ENCODE measurements around the gene CACUL1.

Gene CACUL1

DNA sequence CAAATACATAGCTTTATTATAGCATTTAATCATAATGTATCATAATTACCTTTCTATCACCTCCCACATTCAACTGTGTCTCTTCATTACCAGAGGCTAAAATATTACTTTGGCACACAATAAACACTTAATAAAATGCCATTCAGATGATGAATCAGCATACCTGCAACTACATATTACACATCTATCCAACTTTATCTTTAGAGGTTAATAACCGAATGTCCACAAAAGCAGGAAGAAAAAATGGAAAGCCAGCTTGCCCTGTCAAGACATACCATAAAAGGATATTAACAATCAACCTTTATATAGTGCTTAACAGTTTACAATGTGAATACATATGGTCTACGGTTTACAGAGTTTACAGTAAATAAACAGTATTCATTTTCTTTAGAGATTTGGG, 12.7 kb downstream of the CACUL1 start:
- DNase-seq = no peak
- in situ Hi-C loops (cut with HindIII; ENCODE audit: low pct_ligation_motif_present, low pct_unique_long_range_greater_than_20kb, low sequenced_read_pairs) = no loop called here

DNA sequence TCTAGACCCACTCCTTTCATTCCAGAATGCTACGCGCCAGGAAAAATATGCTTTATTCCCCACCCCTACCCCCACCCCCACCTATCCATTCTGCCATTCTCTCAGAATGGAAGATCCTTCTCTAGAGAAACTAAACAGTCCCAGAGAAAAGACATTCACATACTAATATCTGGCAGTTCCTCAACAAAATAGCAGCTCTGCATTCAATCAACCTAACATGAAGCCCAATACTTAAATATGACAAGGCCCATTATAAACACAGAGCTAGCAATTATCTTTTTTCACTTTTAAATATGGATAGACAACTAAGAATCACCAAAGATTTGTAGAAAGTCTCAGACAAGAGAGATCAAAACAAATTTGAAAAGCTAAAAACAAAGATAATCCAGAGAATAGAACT, 16.4 kb downstream of the CACUL1 start:
- in situ Hi-C loops (cut with HindIII; ENCODE audit: low pct_ligation_motif_present, low pct_unique_long_range_greater_than_20kb, low sequenced_read_pairs) = no loop called here
- no peak for DNase-seq

DNA sequence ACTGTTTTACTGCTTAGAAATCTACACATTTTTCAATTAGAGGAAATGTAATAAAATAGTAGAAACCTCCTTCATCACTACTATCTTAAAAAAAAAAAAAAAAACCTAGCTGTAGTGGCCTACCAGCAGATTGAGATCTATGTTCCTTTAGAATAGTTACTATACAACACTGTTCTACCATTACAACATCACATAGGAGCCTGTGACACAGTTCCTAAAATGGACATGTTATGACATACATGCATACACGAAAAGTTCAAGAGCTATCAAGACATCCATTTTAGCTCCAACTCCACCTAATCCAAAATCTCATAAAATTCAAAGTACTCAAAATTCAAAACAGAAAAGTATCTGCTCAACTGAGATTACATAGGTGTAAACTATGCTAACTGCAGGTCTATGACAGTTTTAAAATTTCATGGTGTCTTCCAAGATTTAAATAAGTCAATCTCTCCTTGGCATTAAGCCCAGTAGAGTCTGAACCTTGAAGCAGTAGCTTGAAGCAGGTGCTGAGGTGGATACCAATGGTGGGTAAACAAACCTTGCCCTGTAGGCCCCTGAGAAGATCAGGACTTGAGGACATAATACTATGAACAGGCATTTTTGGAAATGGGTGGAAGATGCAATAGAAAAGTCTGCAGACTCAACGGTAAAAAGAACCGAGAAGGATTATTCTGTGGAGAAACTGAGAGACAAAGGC, 17.0 kb downstream of the CACUL1 start:
- in situ Hi-C loops (cut with HindIII; ENCODE audit: low pct_ligation_motif_present, low pct_unique_long_range_greater_than_20kb, low sequenced_read_pairs) = no loop called here
- no peak for DNase-seq

DNA sequence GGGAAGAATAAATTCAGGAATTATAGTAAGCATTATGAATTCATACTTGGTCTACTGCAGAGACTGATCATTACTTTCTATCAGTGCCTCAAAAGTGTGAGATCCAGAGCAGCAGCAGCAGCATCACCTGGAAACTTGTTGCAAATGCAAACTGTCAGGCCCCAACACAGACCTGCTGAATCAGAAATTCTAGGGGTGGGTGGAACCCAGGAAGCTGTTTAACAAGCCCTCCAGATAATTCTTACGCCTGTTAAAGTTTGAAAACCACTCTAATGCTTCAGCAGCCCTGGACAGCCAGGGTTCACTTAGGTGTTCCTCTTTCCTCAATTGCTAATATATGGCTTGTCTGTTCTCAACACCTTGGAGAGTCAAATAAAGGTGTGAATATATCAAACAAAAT, 19.5 kb downstream of the CACUL1 start:
- DNase-seq = no peak
- in situ Hi-C loops (cut with HindIII; ENCODE audit: low pct_ligation_motif_present, low pct_unique_long_range_greater_than_20kb, low sequenced_read_pairs) = no loop called here

DNA sequence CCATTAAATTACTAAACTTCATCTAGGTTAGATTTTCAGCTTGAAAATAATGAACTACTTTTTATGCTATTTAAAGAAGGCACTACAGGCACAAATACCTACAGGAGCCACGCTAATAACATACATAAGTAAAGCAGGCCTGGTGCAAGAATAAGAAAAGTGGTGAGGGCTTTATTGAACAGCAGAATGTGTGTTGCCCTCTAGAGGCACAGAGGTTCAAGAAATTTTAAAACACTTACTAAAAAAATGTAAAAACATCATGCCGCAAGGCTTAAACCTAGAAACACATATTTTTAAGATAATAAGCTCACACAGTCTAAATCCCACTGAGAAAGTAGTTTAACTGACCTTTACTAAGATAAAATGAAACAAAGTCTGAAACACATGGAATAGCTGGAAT, 20.3 kb downstream of the CACUL1 start:
- DNase-seq = no peak
- in situ Hi-C loops (cut with HindIII; ENCODE audit: low pct_ligation_motif_present, low pct_unique_long_range_greater_than_20kb, low sequenced_read_pairs) = no loop called here

DNA sequence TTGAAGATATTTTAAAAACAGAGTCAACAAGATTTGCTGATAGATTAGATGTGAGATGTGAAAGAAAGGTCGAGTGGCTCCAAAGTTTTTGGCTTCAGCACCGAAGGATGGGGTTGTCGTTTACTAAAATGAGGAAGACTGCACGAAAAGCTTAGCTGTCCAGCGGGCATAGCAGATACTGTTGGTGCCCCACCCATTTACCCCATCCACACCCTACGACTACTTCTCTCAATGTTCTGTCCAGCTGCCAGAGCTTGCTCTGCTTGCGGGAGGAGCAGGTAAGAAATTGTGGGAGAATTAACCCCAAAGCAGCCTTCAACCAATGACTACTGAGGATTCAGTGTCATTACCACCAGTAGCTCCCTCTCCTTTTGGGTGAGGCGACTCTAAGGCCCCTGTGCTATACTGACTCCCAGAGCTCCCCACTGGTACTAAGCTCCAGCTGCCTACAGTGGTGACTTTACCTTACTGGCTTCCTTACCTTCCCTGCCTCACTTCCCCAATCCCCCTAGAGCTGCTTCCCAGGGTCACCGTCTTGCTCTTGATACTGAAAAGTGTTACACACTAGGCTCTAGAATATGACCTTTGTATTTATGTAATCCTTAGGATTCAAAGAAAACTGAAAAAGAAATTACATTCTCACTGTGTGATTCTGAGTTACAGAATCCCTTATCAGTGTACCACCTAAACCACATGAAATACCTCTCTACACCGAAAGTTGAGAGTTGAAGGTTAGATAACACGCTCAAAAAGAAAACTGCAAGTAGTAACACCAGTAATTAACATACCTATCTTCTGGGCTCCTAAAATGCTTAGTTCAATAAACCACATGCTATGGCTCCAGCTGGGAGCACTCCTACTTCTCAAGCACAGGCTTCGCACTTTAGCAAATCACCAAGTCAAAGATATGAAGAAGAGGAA, 22.3 kb downstream of the CACUL1 start:
- in situ Hi-C loops (cut with HindIII; ENCODE audit: low pct_ligation_motif_present, low pct_unique_long_range_greater_than_20kb, low sequenced_read_pairs) = no loop called here
- DNase-seq = no peak

DNA sequence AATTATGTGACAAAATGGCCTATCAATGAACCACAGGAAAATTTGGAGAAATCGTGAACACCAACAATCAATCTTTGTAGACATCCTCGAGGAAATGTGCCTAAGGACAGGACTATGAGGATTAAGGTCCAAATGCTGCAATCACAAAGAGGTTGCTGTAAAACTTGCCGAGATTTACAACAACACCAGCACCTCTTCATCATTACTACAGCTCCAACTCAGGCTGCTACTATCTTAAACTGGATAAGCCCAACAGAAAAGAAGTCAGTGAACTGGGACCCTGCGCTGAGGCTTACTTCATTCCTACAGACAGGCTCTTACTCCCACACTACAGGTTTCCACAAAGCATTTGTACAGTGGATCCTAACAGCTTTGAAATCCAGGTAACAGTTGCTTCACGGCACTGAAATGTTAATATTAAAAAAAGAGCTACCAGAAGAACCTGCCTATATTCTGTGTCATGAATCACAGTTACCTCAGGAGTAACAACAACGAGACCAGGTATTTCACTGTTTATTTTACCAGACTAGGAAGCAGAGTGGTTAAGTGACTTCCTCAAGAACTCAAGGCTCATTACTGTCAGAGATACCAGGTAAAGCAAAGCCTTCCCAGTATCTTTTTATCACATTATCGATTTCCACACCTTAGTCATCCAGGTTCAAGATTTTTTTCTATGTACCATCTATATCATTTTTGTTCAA, 23.9 kb downstream of the CACUL1 start:
- in situ Hi-C loops (cut with HindIII; ENCODE audit: low pct_ligation_motif_present, low pct_unique_long_range_greater_than_20kb, low sequenced_read_pairs) = no loop called here
- DNase-seq = no peak

DNA sequence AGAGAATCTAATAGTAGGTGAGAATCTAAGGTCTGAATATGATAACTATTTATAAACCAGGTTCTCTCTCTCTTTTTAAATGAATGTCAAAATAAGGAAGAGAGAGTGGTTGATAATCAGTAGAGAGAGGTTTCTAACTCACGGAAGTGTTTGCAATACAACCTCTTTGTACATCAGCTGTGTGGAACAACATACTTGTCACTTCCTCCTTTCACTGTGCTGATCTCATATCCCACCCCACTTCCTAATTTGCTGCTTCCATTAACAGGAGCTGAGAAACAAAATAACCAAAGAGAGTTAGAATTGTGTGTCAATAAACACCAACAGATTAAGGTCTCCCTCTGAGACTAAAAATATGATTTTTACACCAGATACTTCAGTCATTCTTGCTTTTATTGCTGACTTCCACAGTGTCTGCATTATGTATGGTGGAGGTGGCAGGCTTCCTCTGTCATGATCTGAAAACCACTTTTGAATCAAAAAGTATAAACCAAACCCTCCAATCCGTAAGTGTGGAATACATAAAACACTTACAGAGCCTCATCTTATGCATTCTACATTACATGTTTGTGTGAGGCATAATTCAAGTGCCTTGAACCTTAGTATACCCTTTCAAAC, 25.0 kb downstream of the CACUL1 start:
- in situ Hi-C loops (cut with HindIII; ENCODE audit: low pct_ligation_motif_present, low pct_unique_long_range_greater_than_20kb, low sequenced_read_pairs) = no loop called here
- DNase-seq = no peak

DNA sequence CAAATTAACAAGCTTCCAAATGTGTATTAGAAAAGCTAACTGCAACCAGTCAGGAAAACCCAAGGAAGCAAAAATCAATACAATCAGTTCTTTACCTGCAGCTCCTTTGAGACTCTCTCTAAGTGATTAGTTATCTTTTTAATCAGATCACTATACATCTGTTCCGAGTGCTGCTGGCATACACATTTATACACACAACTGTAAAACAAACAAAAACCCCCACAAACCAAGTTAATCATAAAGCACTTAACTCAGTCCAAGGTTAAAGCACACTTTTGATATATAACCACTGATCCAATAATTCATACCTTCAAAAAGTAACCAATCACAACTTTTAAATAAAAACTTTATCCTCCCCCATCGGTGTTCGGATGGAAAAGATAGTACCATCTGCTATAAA, 25.6 kb downstream of the CACUL1 start:
- in situ Hi-C loops (cut with HindIII; ENCODE audit: low pct_ligation_motif_present, low pct_unique_long_range_greater_than_20kb, low sequenced_read_pairs) = no loop called here
- DNase-seq = no peak

DNA sequence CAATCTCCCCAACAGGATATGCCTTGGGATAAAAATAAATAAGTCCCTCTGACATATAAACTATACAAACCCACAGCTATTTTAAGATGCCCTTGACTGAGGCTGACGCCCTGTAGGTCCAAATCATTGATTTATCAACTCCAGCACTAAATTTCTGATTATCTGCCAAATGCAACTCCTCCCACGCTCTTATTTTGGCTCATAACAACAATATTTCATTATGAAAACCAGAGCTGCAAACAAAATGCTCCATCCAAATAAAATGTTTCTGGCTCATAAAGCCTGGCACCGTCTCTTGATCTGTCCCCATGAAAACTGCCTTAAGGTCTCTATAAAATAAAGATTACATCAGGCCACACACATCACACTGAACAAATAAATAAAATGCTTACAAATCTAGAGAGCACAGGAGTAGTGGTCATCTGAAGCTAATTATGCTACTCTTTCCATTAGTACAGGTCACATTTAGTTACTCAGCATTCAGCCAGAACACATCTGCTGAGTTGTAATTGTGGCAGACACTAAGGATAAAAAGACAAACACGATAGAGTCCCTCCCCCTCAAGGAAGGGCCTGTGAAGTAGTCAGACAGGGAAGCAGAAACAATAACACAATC, 28.8 kb downstream of the CACUL1 start:
- no peak for DNase-seq
- in situ Hi-C loops (cut with HindIII; ENCODE audit: low pct_ligation_motif_present, low pct_unique_long_range_greater_than_20kb, low sequenced_read_pairs) = no loop called here

DNA sequence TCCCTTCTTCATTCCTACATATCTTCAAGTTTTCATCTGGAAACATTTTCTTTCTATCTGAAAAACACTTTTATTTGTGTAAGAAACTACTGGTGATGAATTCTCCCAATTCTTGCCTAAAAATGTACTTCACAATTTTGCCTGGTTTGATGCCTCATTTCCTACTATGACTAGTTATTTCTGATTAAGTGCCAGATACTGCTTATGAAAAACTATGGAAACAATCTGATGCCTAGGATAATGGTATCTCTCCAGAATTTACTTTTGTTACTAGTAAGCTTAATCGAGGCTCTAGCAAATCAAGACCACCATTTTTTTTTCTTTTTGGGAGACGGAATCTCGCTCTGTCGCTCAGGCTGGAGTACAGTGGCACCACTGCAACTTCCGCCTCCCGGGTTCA, 31.3 kb downstream of the CACUL1 start:
- DNase-seq = no peak
- in situ Hi-C loops (cut with HindIII; ENCODE audit: low pct_ligation_motif_present, low pct_unique_long_range_greater_than_20kb, low sequenced_read_pairs) = no loop called here

DNA sequence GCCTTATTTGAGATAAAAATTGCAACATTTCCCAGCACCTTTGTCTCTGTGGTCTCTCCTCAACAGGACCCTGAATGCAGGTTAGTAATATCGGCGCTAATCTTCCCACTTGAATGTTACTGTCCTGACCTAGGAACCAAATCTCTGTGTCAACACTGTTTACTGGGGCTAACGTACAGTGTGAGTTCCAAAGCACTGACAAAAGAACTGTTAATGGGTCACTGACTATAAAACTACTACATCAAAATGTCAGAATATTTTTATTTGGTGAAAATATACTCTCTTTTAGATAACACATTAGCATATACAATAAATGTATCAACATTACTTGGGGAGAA, 33.3 kb downstream of the CACUL1 start:
- in situ Hi-C loops (cut with HindIII; ENCODE audit: low pct_ligation_motif_present, low pct_unique_long_range_greater_than_20kb, low sequenced_read_pairs) = no loop called here
- DNase-seq = no peak

DNA sequence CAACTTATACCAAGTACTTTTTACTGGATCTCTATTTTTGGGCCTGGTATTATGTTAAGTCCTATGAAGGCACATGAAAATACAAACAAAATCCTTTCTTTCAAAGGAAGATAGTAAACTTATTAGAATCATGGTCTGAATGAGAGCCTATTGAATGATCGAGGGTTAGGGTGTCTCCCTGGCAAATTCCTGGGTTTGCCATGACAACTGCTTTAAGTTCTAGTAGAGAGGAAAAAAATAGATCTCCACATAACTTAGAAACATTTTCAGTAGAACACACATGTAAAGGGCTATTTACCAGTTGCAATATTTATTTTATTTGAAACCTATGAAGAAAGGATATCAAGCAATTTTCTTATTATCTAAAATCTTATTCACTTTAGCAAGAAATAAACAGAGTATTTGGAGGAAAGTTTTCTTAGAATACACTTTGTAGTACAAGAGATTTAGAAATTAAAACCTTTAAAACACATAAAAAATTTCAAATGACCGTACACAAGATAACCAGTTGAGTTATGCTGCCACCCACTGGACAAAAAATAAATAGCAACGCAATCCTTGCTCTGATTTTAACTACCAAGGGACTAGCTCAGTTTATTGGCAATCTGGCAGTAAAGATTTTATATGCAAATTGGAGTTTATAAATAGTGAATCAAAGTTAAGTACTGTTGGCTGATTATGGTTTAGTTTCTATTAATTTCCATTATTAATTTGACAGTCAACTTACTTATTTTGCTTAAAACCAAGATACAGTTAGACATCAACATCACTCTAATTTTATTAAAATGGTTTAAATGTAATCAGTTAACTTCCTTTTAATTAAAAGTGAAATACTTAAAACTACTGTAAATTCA, 33.9 kb downstream of the CACUL1 start:
- peak; percentile 72 for DNase-seq
- in situ Hi-C loops (cut with HindIII; ENCODE audit: low pct_ligation_motif_present, low pct_unique_long_range_greater_than_20kb, low sequenced_read_pairs) = no loop called here

DNA sequence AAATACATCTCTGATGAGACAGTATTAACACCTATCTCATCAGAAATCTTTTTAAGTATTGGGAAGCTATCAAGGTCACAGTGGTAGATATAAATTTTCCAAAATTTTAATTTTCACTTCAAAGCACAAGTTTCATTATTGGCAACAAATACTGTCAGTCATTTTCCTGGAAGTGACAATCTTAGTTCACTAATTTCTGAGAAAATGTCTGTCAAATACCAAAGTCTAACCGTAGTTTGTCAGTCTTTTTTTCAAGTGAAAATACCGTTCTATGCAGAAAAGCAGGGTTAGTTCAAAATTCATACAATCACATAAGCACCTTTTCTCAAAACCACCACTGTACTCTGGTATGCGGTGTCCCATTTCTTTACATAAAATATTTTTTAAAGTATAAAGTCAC, 40.4 kb downstream of the CACUL1 start:
- in situ Hi-C loops (cut with HindIII; ENCODE audit: low pct_ligation_motif_present, low pct_unique_long_range_greater_than_20kb, low sequenced_read_pairs) = no loop called here
- DNase-seq = no peak

DNA sequence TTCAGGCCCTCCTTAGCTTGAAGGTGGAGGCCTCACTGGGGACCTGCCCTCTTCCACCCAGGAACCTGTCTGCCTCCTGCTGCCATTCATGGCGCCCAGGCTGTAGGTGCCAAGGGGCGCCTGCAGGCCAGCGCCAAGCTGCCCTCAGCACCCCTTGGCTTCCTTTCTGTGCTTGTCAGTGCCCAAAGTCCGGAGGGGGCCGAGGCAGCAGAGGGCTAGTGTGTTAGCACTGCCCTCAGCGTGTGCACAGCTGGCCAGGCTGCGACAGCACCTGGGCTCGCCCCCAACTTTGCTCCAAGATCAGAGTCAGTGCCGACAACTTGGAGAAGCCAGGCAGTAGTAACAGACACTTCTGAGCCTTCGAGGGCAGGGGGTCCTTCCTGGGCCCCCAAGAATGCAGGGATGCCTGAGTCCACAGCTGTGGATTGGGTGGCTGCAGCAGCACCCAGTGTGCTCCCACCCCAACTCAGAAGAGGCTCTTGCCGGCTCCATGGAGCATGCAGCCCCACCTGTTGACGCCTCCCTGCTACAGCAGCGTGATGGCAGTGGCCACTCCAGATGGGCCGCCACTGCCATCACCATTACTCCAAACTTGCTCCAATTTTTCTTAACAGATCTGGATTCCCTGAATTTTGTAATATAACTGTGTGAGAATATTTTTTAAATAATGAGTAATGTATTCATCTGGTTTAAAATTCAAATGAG, 41.7 kb downstream of the CACUL1 start:
- no peak for DNase-seq
- in situ Hi-C loops (cut with HindIII; ENCODE audit: low pct_ligation_motif_present, low pct_unique_long_range_greater_than_20kb, low sequenced_read_pairs) = no loop called here

DNA sequence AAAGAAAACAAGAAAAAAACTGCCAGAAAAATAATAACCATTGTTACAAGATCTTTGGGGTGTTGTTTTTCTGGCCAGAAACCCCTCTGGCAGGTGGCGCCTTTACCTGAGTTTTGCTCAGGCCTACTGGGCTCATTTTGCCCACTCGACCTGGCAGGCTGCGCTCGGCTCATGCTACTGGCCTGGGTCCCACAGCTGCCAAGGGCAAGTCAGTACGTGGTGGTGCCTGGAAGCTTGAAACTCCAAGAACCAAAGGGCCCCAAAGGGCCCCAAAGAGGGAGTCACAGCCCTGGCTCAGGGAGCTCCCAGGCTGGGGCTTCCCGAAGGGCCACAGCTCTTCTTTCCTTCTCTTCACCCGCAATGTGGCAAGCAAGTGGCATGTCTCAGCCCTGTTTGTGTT, 42.7 kb downstream of the CACUL1 start:
- no peak for DNase-seq
- in situ Hi-C loops (cut with HindIII; ENCODE audit: low pct_ligation_motif_present, low pct_unique_long_range_greater_than_20kb, low sequenced_read_pairs) = no loop called here

DNA sequence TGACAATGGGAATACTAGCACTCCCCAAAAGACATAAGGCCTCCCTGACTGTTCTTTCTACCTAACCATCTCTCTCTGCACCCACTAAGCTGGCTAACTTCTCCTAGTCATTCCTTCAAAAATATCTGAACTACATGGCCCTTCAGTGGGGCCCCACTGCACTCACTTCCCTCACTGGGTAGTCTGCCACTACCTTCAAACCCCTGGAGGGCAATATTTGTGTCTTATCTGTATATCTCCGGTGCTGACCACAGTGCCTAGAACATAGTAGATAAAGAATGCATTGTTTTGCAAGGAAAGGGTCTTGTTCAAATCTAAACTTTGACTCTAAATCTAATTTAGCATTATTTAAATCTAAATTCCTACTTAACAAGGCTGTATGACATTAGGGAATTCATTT, 44.3 kb downstream of the CACUL1 start:
- in situ Hi-C loops (cut with HindIII; ENCODE audit: low pct_ligation_motif_present, low pct_unique_long_range_greater_than_20kb, low sequenced_read_pairs) = no loop called here
- no peak for DNase-seq

All from ACHN (cell line).